GM18505 (cell line): ENCODE data around the gene RND2.

ENCODE experiments used
- ATAC-seq: cut with Tn5 transposase; IDR thresholded peaks from one replicate; pipeline ENCODE4 v1.9.1; 2021; ENCODE audit not compliant: unreplicated experiment
- POLR2A ChIP-seq: IDR thresholded peaks from 4 replicates; pipeline ENCODE4 v1.6.1; 2011; ENCODE audit warnings: borderline replicate concordance; ENCODE audit not compliant: insufficient read depth, insufficient read length; ENCODE audit errors: extremely low read depth

The RND2 gene

GRCh38 chr17:43016216-43016615 lies 8.8 kb upstream of the RND2 start:
- ATAC-seq: no peak
- TF ChIP-seq POLR2A: peak; percentile 28

- TF ChIP-seq POLR2A: no peak
- ATAC-seq: no peak
Measured at GRCh38 chr17:43018008-43018853, 6.8 kb upstream of the RND2 start.

- ATAC-seq: no peak
- TF ChIP-seq POLR2A: no peak
Measured at GRCh38 chr17:43018932-43019331, 6.1 kb upstream of the RND2 start.

DNA sequence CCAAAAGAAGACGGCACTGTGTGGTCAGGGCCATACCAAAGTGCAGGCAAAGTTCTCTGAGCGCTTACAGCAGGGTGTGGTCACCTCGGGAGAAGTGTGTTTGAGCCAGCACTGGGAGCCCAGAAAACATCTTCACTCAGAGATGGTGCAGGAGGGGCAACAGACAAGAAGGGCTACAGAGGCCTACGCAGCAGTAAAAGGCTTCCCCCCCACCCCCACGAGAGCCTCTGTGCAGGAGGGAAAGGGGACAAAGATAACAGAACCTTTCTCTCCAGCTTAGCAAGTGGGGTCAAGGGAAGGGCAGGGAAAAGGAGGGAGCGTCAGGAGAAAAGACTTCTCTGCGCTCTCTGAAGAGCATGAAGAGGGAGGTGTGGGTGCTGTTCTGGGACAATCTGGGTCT lies 5.6 kb upstream of the RND2 start:
- TF ChIP-seq POLR2A: no peak
- ATAC-seq: no peak

- TF ChIP-seq POLR2A: no peak
Measured at GRCh38 chr17:43020030-43020621, 4.9 kb upstream of the RND2 start.

GRCh38 chr17:43020789-43021740 lies 4.0 kb upstream of the RND2 start:
- ATAC-seq: no peak
- TF ChIP-seq POLR2A: no peak

More at GRCh38 chr17:43020030-43020621, 4.9 kb upstream of the RND2 start:
- no peak for ATAC-seq

GRCh38 chr17:43021741-43022512 lies 3.1 kb upstream of the RND2 start, which contains the start of gene VAT1:
TSS of gene VAT1 (minus strand) at chr17:43022385. CDS start at chr17:43022322, 63 bp downstream.
- TF ChIP-seq POLR2A: no peak
- ATAC-seq: no peak

DNA sequence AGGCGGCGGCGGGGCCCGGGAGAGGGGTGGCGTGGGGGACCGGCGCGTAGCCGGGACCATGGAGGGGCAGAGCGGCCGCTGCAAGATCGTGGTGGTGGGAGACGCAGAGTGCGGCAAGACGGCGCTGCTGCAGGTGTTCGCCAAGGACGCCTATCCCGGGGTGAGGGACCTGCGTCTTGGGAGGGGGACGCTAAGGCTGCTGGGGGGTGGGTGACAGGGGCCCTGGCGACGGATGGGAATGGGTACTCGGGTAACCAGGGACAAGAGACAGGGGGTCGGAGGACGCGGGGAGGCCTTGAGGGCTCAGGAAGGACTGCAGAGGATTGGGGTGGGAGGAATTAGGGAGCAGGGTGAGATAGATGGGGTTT lies 243 bp downstream of the RND2 start:
- ATAC-seq: no peak
- TF ChIP-seq POLR2A: no peak

GRCh38 chr17:43025766-43026537 lies 921 bp downstream of the RND2 start:
- no peak for TF ChIP-seq POLR2A

GRCh38 chr17:43026595-43026994 lies 1.6 kb downstream of the RND2 start:
- no peak for TF ChIP-seq POLR2A
- no peak for ATAC-seq

More at GRCh38 chr17:43025766-43026537, 921 bp downstream of the RND2 start:
- ATAC-seq: no peak

GRCh38 chr17:43027091-43028032 lies 2.3 kb downstream of the RND2 start:
- ATAC-seq: no peak
- TF ChIP-seq POLR2A: no peak
